NCI-H69 (cell line): ENCODE data around the gene MLXIP.
"Not testable (repeated sequence)": the region's sequence is repeated elsewhere in the genome, so short reads cannot be mapped to it uniquely, and the experiment has no call there.

ENCODE experiments used
- DNase-seq: peaks from one replicate; lab custom pipeline; 2025; lab: John Stamatoyannopoulos, UW

MLXIP gene

GRCh38 chr12:122096591-122097149 is 18.1 kb downstream of the MLXIP start:
- no peak for DNase-seq

- peak; percentile 69 for DNase-seq
These were observed 19.0 kb downstream of the MLXIP start for GRCh38 chr12:122097584-122097926.

GRCh38 chr12:122097927-122098756 is 19.6 kb downstream of the MLXIP start:
- peak; percentile 90 for DNase-seq

- peak; percentile 82 for DNase-seq
These were observed 20.8 kb downstream of the MLXIP start for GRCh38 chr12:122099280-122099749.

- DNase-seq: no peak
These were observed 21.3 kb downstream of the MLXIP start for GRCh38 chr12:122099856-122100255.

- DNase-seq: peak; percentile 81
These were observed 22.0 kb downstream of the MLXIP start for GRCh38 chr12:122100568-122100967.

GRCh38 chr12:122102331-122102730 is 23.8 kb downstream of the MLXIP start:
- DNase-seq: peak; percentile 26

- no peak for DNase-seq
These were observed 26.3 kb downstream of the MLXIP start for GRCh38 chr12:122104844-122105243.

GRCh38 chr12:122105496-122105895 is 26.9 kb downstream of the MLXIP start:
- not testable (repeated sequence) for DNase-seq

- peak; percentile 92 for DNase-seq
These were observed 28.3 kb downstream of the MLXIP start for GRCh38 chr12:122106843-122107242.

- DNase-seq: peak; percentile 44
These were observed 28.7 kb downstream of the MLXIP start for GRCh38 chr12:122107261-122107660.

- DNase-seq: peak; percentile 94
These were observed 32.6 kb downstream of the MLXIP start for GRCh38 chr12:122111089-122111641.

- no peak for DNase-seq
These were observed 38.4 kb downstream of the MLXIP start for GRCh38 chr12:122116707-122117535.

GRCh38 chr12:122117979-122118378 is 39.4 kb downstream of the MLXIP start:
- no peak for DNase-seq

- DNase-seq: not testable (repeated sequence)
These were observed 42.8 kb downstream of the MLXIP start for GRCh38 chr12:122121341-122121740.

GRCh38 chr12:122121745-122122144 is 43.2 kb downstream of the MLXIP start:
- no peak for DNase-seq

- peak; percentile 80 for DNase-seq
These were observed 44.6 kb downstream of the MLXIP start for GRCh38 chr12:122123051-122123760.

GRCh38 chr12:122123761-122124145 is 45.2 kb downstream of the MLXIP start:
- DNase-seq: no peak

- DNase-seq: no peak
These were observed 45.8 kb downstream of the MLXIP start for GRCh38 chr12:122124370-122124769.

- DNase-seq: no peak
These were observed 47.1 kb downstream of the MLXIP start for GRCh38 chr12:122125452-122126341.

GRCh38 chr12:122126342-122126635 is 47.7 kb downstream of the MLXIP start:
- no peak for DNase-seq
